ENCODE results near the gene GDF15.

GDF15 gene

GRCh38 chr19:18389726-18390064 is 3.7 kb downstream of the GDF15 start:
- TF ChIP-seq CTBP1 (IDR thresholded peaks at IDR 0.05; ENCODE audit: borderline replicate concordance) (no peak), SP1 (IDR thresholded peaks at IDR 0.05) (no peak), SUZ12 (IDR thresholded peaks at IDR 0.05) (no peak), FOXM1 (IDR thresholded peaks at IDR 0.05; ENCODE audit: borderline replicate concordance) (no peak), FOXK2 (IDR thresholded peaks at IDR 0.05) (no peak), FOXA1 (IDR thresholded peaks at IDR 0.05) (no peak), PKNOX1 (IDR thresholded peaks at IDR 0.05) (no peak), TARDBP (IDR thresholded peaks at IDR 0.05) (no peak), L3MBTL2 (conservative IDR thresholded peaks at IDR 0.05) (no peak)

GRCh38 chr19:18390065-18390907 is 4.3 kb downstream of the GDF15 start:
- POLR2A ChIA-PET, result interaction anchor here (1.1 kb wide), 1 partner anchor 16 kb away, joined by 4 read pairs; no protein-coding TSS in a partner anchor
- DNase-seq (ENCODE audit: extremely low spot score), result no peak
- TF ChIP-seq CTBP1 (IDR thresholded peaks at IDR 0.05; ENCODE audit: borderline replicate concordance) (no peak), ELF4 (IDR thresholded peaks at IDR 0.05) (no peak), PKNOX1 (IDR thresholded peaks at IDR 0.05) (no peak), ZNF384 (IDR thresholded peaks at IDR 0.05) (no peak), HDGF (IDR thresholded peaks at IDR 0.05; ENCODE audit: borderline replicate concordance) (no peak), FOXK2 (IDR thresholded peaks at IDR 0.05) (no peak), LEF1 (IDR thresholded peaks at IDR 0.05; ENCODE audit: borderline replicate concordance) (no peak), FOXA1 (IDR thresholded peaks at IDR 0.05) (no peak), NFRKB (IDR thresholded peaks at IDR 0.05) (no peak), BHLHE40 (IDR thresholded peaks at IDR 0.05; ENCODE audit: borderline replicate concordance) (no peak), SP1 (IDR thresholded peaks at IDR 0.05) (no peak), FOXM1 (IDR thresholded peaks at IDR 0.05; ENCODE audit: borderline replicate concordance) (no peak), SUZ12 (IDR thresholded peaks at IDR 0.05) (no peak), TARDBP (IDR thresholded peaks at IDR 0.05) (no peak), L3MBTL2 (conservative IDR thresholded peaks at IDR 0.05) (no peak), ARNT (IDR thresholded peaks at IDR 0.05) (no peak)
- CTCF ChIA-PET, result interaction anchor here (1.3 to 2.4 kb wide), 2 partner anchors 10 to 29 kb away, joined by 3 to 8 read pairs; partner anchors contain the start of gene SSBP4

More at GRCh38 chr19:18389726-18390064, 3.7 kb downstream of the GDF15 start:
- CTCF ChIA-PET, result interaction anchor here (0.8 to 2.4 kb wide), 5 partner anchors 8 to 30 kb away, joined by 3 to 10 read pairs (median 8); partner anchors contain the start of genes LRRC25 and SSBP4
- POLR2A ChIA-PET, result no interaction called here
- no peak for DNase-seq (ENCODE audit: extremely low spot score)

GRCh38 chr19:18391509-18392075 is 5.6 kb downstream of the GDF15 start:
- ChIA-PET CTCF (interaction anchor here (0.6 kb wide), 1 partner anchor 37 kb away, joined by 3 read pairs; no protein-coding TSS in a partner anchor), POLR2A (interaction anchor here (0.7 kb wide), 1 partner anchor 110 kb away, joined by 3 read pairs; the partner anchor contains the start of gene JUND)
- TF ChIP-seq CTBP1 (IDR thresholded peaks at IDR 0.05; ENCODE audit: borderline replicate concordance) (no peak), HDGF (IDR thresholded peaks at IDR 0.05; ENCODE audit: borderline replicate concordance) (no peak), ARNT (IDR thresholded peaks at IDR 0.05) (no peak), FOXK2 (IDR thresholded peaks at IDR 0.05) (no peak), SUZ12 (IDR thresholded peaks at IDR 0.05) (no peak), FOXA1 (IDR thresholded peaks at IDR 0.05) (no peak), LEF1 (IDR thresholded peaks at IDR 0.05; ENCODE audit: borderline replicate concordance) (no peak), L3MBTL2 (conservative IDR thresholded peaks at IDR 0.05) (no peak), ELF4 (IDR thresholded peaks at IDR 0.05) (no peak)
- DNase-seq (ENCODE audit: extremely low spot score), result no peak

DNA sequence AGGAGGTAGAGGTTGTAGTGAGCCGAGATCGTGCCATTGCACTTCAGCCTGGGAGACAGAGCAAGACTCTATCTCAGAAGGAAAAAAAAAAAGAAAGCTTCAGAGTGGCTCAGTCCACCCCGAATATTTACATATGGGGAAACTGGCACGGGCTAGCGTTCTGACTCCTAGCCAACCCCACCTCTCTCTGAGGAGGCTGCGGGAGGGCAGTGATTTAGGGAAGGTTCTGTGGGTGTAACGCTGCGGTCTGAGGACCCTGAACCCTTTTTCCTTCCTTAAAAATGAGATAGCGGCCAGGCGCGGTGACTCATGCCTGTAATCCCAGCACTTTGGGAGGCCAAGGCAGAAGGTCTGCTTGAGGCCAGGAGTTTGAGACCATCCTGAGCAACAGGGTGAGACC is 6.5 kb downstream of the GDF15 start:
- no peak for DNase-seq (ENCODE audit: extremely low spot score)
- ChIA-PET CTCF (no interaction called here), POLR2A (interaction anchor here (0.9 kb wide), 1 partner anchor 111 kb away, joined by 3 read pairs; the partner anchor contains the start of gene JUND)
- TF ChIP-seq L3MBTL2 (conservative IDR thresholded peaks at IDR 0.05), result no peak
- no peak for TF ChIP-seq HDGF (IDR thresholded peaks at IDR 0.05; ENCODE audit: borderline replicate concordance)

- CTCF ChIA-PET, result interaction anchor here (0.6 to 1.0 kb wide), 2 partner anchors 71 to 120 kb away, joined by 3 read pairs; no protein-coding TSS in a partner anchor
- POLR2A ChIA-PET, result interaction anchor here (0.9 kb wide), 1 partner anchor 111 kb away, joined by 3 read pairs; the partner anchor contains the start of gene JUND
- no peak for DNase-seq (ENCODE audit: extremely low spot score)
- TF ChIP-seq SUZ12 (IDR thresholded peaks at IDR 0.05) (no peak), FOXK2 (IDR thresholded peaks at IDR 0.05) (no peak), L3MBTL2 (conservative IDR thresholded peaks at IDR 0.05) (no peak)
These were observed 7.0 kb downstream of the GDF15 start for GRCh38 chr19:18392926-18393325.

GRCh38 chr19:18393836-18394235 is 7.9 kb downstream of the GDF15 start:
- ChIA-PET POLR2A (no interaction called here), CTCF (interaction anchor here (1.0 kb wide), 1 partner anchor 70 kb away, joined by 3 read pairs; no protein-coding TSS in a partner anchor)
- DNase-seq (ENCODE audit: extremely low spot score), result no peak
- no peak for TF ChIP-seq SUZ12 (IDR thresholded peaks at IDR 0.05)
- TF ChIP-seq HDGF (IDR thresholded peaks at IDR 0.05; ENCODE audit: borderline replicate concordance), result no peak
- no peak for TF ChIP-seq ELF4 (IDR thresholded peaks at IDR 0.05)
- no peak for TF ChIP-seq SP1 (IDR thresholded peaks at IDR 0.05)
- no peak for TF ChIP-seq ARNT (IDR thresholded peaks at IDR 0.05)
- TF ChIP-seq LEF1 (IDR thresholded peaks at IDR 0.05; ENCODE audit: borderline replicate concordance), result no peak
- TF ChIP-seq FOXK2 (IDR thresholded peaks at IDR 0.05), result no peak
- no peak for TF ChIP-seq FOXA1 (IDR thresholded peaks at IDR 0.05)
- no peak for TF ChIP-seq NFRKB (IDR thresholded peaks at IDR 0.05)
- no peak for TF ChIP-seq CTBP1 (IDR thresholded peaks at IDR 0.05; ENCODE audit: borderline replicate concordance)
- TF ChIP-seq ZNF384 (IDR thresholded peaks at IDR 0.05), result no peak
- TF ChIP-seq BHLHE40 (IDR thresholded peaks at IDR 0.05; ENCODE audit: borderline replicate concordance), result no peak
- no peak for TF ChIP-seq FOXM1 (IDR thresholded peaks at IDR 0.05; ENCODE audit: borderline replicate concordance)
- no peak for TF ChIP-seq L3MBTL2 (conservative IDR thresholded peaks at IDR 0.05)
- TF ChIP-seq TARDBP (IDR thresholded peaks at IDR 0.05), result no peak
